ENCODE measurements around the gene TUBA1B. TPM values are rescaled to one million over a fixed set of nuclear protein-coding genes. Genes with fewer than 3 reads are reported as not detected.

Gene TUBA1B
- total and polyA plus RNA-seq, 2 of the 13 experiments (the other 11 are each of a cell fraction or from before 2014, with no cell fraction given): 1,275 to 1,353 TPM

DNA sequence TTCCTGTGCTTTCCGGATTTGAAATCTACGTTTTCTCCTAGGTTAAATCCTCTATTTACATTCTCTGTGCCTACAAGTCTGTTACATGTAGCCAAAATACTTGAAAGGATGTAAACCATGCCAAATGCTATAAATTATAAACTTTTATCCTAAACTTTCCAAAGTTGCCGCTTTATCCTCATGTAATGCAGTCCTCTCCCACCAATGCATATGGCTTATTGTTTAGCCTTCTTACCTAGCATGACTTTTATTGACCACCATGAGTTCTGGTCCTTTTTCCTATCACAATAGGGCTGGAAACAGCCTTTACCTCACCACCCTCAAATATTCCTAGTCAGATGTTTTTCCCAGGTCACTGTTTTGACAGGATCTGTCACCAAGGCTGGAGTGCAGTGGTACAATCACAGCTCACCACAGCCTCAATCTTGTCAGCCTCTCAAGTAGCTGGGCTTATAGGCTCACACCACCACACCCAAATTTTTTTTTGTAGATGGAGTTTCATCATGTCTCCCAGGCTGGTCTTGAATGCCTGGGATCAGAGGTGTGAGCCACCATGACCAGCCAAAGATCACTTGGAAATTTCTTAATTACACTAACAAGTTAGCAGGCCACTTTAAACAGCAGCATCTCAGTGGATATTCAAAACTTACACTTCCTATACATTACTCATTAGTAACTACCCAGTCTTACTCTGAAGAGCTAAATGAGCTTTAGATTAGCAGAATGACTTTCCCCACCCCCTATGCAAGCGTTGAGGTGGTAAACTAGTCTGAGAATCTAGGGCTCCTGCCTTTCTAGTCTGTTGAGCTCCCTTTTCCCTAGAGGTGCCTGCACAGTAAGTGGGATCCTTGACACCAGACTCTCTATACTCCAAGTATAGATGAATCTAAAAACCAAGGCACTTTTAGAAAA is 4.1 kb downstream of the TUBA1B start:
- Histone ChIP-seq H3K4me1 (ENCODE audit: insufficient read depth, low read length) (peaks cover 25% of the 10 kb centered on the region), H3K4me2 (ENCODE audit: low read depth, low read length) (no peak overlapping the region), H3K27ac (ENCODE audit: extremely low read length, insufficient read depth, low read length) (no peak overlapping the region), H3K9ac (ENCODE audit: insufficient read depth, low read depth, low read length) (no peak overlapping the region), H3K27me3 (ENCODE audit: control insufficient read depth in 1 of 2, insufficient read depth in 2 of 2, low read length in 2 of 2) (no peaks in the 10 kb centered on the region), H3K36me3 (replicated peaks in 1 of 2; ENCODE audit: control insufficient read depth in 1 of 2, insufficient read depth in 2 of 2, low read length in 2 of 2) (peaks cover 7 to 23% of the 10 kb centered on the region in 2 experiments), H4K20me1 (ENCODE audit: insufficient read depth, low read length) (peaks cover 17% of the 10 kb centered on the region), H3K4me3 (replicated peaks in 1 of 3; ENCODE audit: insufficient read depth in 1 of 3, low read depth in 2 of 3, low read length in 3 of 3) (no peak overlapping the region), H2AFZ (ENCODE audit: low read length) (no peak overlapping the region), H3K79me2 (ENCODE audit: insufficient read depth, low read length) (peaks cover 19% of the 10 kb centered on the region), H3K9me3 (ENCODE audit: low read length) (no peaks in the 10 kb centered on the region)
- intact Hi-C loops (cut with micrococcal nuclease; ENCODE audit: unreplicated experiment) (loop anchor here (10.0 kb wide), 1 partner anchor 1898 kb away; the partner anchor contains the start of gene SLC11A2), in situ Hi-C loops (cut with HindIII; ENCODE audit: extremely low pct_ligation_motif_present, low pct_unique_long_range_greater_than_20kb) (no loop called here)
- TF ChIP-seq ZC3H13 (CRISPR knock-in tag; IDR thresholded peaks at IDR 0.05) (peak; percentile 30; the same call in 1 of the 2 replicates), RBFOX2 (IDR thresholded peaks at IDR 0.05; ENCODE audit: low read depth, low read length) (peak; percentile 35; the same call in 1 of the 2 replicates), SRSF9 (IDR thresholded peaks at IDR 0.05; ENCODE audit: borderline replicate concordance, insufficient read depth, low read depth, low read length, poor library complexity, severe bottlenecking) (no peak), EHMT2 (IDR thresholded peaks at IDR 0.05; ENCODE audit: borderline replicate concordance, low read depth, low read length) (no peak), POLR2AphosphoS5 (IDR thresholded peaks at IDR 0.05; ENCODE audit: low read depth, low read length) (peak; percentile 67), NFIC (IDR thresholded peaks at IDR 0.05; ENCODE audit: low read length) (peak; percentile 47; the same call in 1 of the 2 replicates), RBM22 (optimal IDR thresholded peaks at IDR 0.05; ENCODE audit: low read length) (peak; percentile 94), POLR2G (IDR thresholded peaks at IDR 0.05; ENCODE audit: low read depth, low read length) (peak; percentile 65; the same call in 1 of the 2 replicates), ZNF138 (CRISPR knock-in tag; IDR thresholded peaks at IDR 0.05; ENCODE audit: low read depth) (no peak), NR2F2 (IDR thresholded peaks at IDR 0.05; ENCODE audit: borderline replicate concordance, low read depth) (no peak), ZNF772 (CRISPR knock-in tag; IDR thresholded peaks at IDR 0.05) (no peak), ZNF776 (CRISPR knock-in tag; IDR thresholded peaks at IDR 0.05) (no peak), ETV6 (CRISPR knock-in tag; conservative IDR thresholded peaks at IDR 0.05) (no peak), TOE1 (CRISPR knock-in tag; IDR thresholded peaks at IDR 0.05) (no peak), ZNF207 (IDR thresholded peaks at IDR 0.05; ENCODE audit: borderline replicate concordance) (no peak), ZEB1 (IDR thresholded peaks at IDR 0.05; ENCODE audit: insufficient replicate concordance, low read depth) (no peak), POLR2A (IDR thresholded peaks at IDR 0.05; ENCODE audit: insufficient read depth in 1 of 2, low read depth in 2 of 2, low read length in 2 of 2) (peak; percentile 24 to 68; a peak in 3 of 4 replicates)
- TF ChIP-seq, protein P1, sequence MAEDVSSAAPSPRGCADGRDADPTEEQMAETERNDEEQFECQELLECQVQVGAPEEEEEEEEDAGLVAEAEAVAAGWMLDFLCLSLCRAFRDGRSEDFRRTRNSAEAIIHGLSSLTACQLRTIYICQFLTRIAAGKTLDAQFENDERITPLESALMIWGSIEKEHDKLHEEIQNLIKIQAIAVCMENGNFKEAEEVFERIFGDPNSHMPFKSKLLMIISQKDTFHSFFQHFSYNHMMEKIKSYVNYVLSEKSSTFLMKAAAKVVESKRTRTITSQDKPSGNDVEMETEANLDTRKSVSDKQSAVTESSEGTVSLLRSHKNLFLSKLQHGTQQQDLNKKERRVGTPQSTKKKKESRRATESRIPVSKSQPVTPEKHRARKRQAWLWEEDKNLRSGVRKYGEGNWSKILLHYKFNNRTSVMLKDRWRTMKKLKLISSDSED (CRISPR knock-in tag; IDR thresholded peaks at IDR 0.05): no peak
- TF ChIP-seq, protein P2, sequence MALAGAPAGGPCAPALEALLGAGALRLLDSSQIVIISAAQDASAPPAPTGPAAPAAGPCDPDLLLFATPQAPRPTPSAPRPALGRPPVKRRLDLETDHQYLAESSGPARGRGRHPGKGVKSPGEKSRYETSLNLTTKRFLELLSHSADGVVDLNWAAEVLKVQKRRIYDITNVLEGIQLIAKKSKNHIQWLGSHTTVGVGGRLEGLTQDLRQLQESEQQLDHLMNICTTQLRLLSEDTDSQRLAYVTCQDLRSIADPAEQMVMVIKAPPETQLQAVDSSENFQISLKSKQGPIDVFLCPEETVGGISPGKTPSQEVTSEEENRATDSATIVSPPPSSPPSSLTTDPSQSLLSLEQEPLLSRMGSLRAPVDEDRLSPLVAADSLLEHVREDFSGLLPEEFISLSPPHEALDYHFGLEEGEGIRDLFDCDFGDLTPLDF (CRISPR knock-in tag; IDR thresholded peaks at IDR 0.05): no peak
- TF ChIP-seq, protein P3, sequence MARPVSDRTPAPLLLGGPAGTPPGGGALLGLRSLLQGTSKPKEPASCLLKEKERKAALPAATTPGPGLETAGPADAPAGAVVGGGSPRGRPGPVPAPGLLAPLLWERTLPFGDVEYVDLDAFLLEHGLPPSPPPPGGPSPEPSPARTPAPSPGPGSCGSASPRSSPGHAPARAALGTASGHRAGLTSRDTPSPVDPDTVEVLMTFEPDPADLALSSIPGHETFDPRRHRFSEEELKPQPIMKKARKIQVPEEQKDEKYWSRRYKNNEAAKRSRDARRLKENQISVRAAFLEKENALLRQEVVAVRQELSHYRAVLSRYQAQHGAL (CRISPR knock-in tag; IDR thresholded peaks at IDR 0.05; ENCODE audit: not compliant biosample characterization): no peak
- TF ChIP-seq, protein P4, sequence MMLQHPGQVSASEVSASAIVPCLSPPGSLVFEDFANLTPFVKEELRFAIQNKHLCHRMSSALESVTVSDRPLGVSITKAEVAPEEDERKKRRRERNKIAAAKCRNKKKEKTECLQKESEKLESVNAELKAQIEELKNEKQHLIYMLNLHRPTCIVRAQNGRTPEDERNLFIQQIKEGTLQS (CRISPR knock-in tag; IDR thresholded peaks at IDR 0.05): no peak
- FAIRE-seq (no peak), DNase-seq (ENCODE audit: low spot score) (no peak), ATAC-seq (no peak)
- 95% methylated on average over 4 of the region's 4 CpGs for WGBS (ENCODE audit: low lambda C conversion rate)
- ChIA-PET CTCF (ENCODE audit: low intra/inter-chr PET ratio, low total read pairs) (no interaction called here), POLR2A (no interaction called here)
- no TSS peak for BruUV-seq (replicated peaks)
